HepG2 (cell line): ENCODE results near the gene C2orf78. TPM values are rescaled to one million over a fixed set of nuclear protein-coding genes. Genes with fewer than 3 reads are reported as not detected.

Source experiments
- GLI4 ChIP-seq: sonication (generic); formaldehyde crosslinking; IDR thresholded peaks from 2 replicates; pipeline ENCODE4 v1.5.1; 2020; ENCODE audit warnings: missing genetic modification reagents, mild to moderate bottlenecking, moderate library complexity, borderline replicate concordance
- HNRNPH1 ChIP-seq: fragments of 200-400 bp; formaldehyde crosslinking; optimal IDR thresholded peaks from 2 replicates; pipeline ENCODE3; 2017; ENCODE audit warnings: mild to moderate bottlenecking, low read depth, low read length
- IRF2 ChIP-seq: IDR thresholded peaks from 2 replicates; pipeline ENCODE4 v1.6.1; 2018; ENCODE audit warnings: missing genetic modification reagents, missing compliant biosample characterization
- KAT8 ChIP-seq: IDR thresholded peaks from 2 replicates; pipeline ENCODE4 v1.6.1; 2016; ENCODE audit warnings: missing genetic modification reagents, missing compliant biosample characterization
- KLF16 ChIP-seq, 2 experiments: sonication (generic) in 1 of 2; formaldehyde crosslinking in 1 of 2; IDR thresholded peaks; 2 replicates each; pipeline versions ENCODE4 v1.6.1 to v1.8.0; 2016 to 2023; ENCODE audit warnings: missing genetic modification reagents in 2 of 2, missing compliant biosample characterization in 1 of 2
- KMT2B ChIP-seq: IDR thresholded peaks from 2 replicates; pipeline ENCODE4 v1.6.1; 2016; ENCODE audit warnings: missing genetic modification reagents, missing compliant biosample characterization
- NR2C2 ChIP-seq: sonication (generic); formaldehyde crosslinking; IDR thresholded peaks from 2 replicates; pipeline ENCODE4 v1.4.0; 2020; ENCODE audit warnings: missing genetic modification reagents, mild to moderate bottlenecking, moderate library complexity, borderline replicate concordance
- PHF21A ChIP-seq: sonication (generic); formaldehyde crosslinking; IDR thresholded peaks from 2 replicates; pipeline ENCODE4 v1.5.0; 2020; ENCODE audit warnings: mild to moderate bottlenecking, missing genetic modification reagents
- RAD21 ChIP-seq: fragments of 450-650 bp; formaldehyde crosslinking; IDR thresholded peaks from 2 replicates; pipeline ENCODE4 v1.5.0; 2020; ENCODE audit warnings: mild to moderate bottlenecking
- SIX4 ChIP-seq: sonication (generic); formaldehyde crosslinking; IDR thresholded peaks from 2 replicates; pipeline ENCODE4 v1.4.0; 2020; ENCODE audit warnings: missing genetic modification reagents
- SMC3 ChIP-seq: IDR thresholded peaks from 2 replicates; pipeline ENCODE4 v1.6.1; 2011; ENCODE audit warnings: low read length, improper control_type of control experiment
- SPEN ChIP-seq: sonication (generic); formaldehyde crosslinking; IDR thresholded peaks from 2 replicates; pipeline ENCODE4 v1.5.1; 2020; ENCODE audit warnings: low read depth, mild to moderate bottlenecking, missing genetic modification reagents
- STAG1 ChIP-seq: sonication (generic); formaldehyde crosslinking; IDR thresholded peaks from 2 replicates; pipeline ENCODE4 v1.4.0; 2020; ENCODE audit warnings: missing genetic modification reagents
- ZBED4 ChIP-seq: sonication (generic); formaldehyde crosslinking; IDR thresholded peaks from 2 replicates; pipeline ENCODE4 v1.4.0; 2020; ENCODE audit warnings: missing genetic modification reagents, borderline replicate concordance
- ZBTB33 ChIP-seq: sonication (generic); formaldehyde crosslinking; IDR thresholded peaks from 2 replicates; pipeline ENCODE4 v1.4.0; 2020; ENCODE audit warnings: missing genetic modification reagents
- ZFX ChIP-seq: sonication (generic); formaldehyde crosslinking; IDR thresholded peaks from 2 replicates; pipeline ENCODE4 v1.4.0; 2020; ENCODE audit warnings: mild to moderate bottlenecking, low read depth, missing genetic modification reagents, moderate library complexity
- ZNF205 ChIP-seq: IDR thresholded peaks from 2 replicates; pipeline ENCODE4 v1.6.1; 2018; ENCODE audit warnings: missing biosample characterization, missing genetic modification reagents
- ZNF770 ChIP-seq: sonication (generic); formaldehyde crosslinking; IDR thresholded peaks from 2 replicates; pipeline ENCODE4 v1.5.0; 2020; ENCODE audit warnings: mild to moderate bottlenecking, missing genetic modification reagents
- ZSCAN21 ChIP-seq: sonication (generic); formaldehyde crosslinking; IDR thresholded peaks from 2 replicates; pipeline ENCODE4 v1.8.0; 2022; ENCODE audit warnings: mild to moderate bottlenecking, missing genetic modification reagents, moderate library complexity, borderline replicate concordance
- polyA plus RNA-seq, 8 experiments: library from polyadenylated mRNA; depleted of rRNA in 3 of 8; stranded (reverse) in 7 of 8; unstranded in 1 of 8; fragments of >200 nt; fragmentation: Illumina TruSeq in 4 of 8; extraction: Trizol in 4 of 8; gene quantifications; 2 replicates each; pipeline versions ENCODE4 v1.2.1 to v1.2.3, GENCODE V29; 2011 to 2016; ENCODE audit warnings: low read depth in 4 of 8, missing spikeins in 1 of 8, mixed read lengths in 1 of 8; ENCODE audit not compliant: insufficient read depth in 1 of 8
- total RNA-seq, 5 experiments: library from RNA; depleted of rRNA; stranded (reverse); fragments of >200 nt; fragmentation: Illumina TruSeq; extraction: Trizol; gene quantifications; 2 replicates each; pipeline ENCODE4 v1.2.3, GENCODE V29; 2016; ENCODE audit warnings: low read depth in 1 of 5
- TF ChIP-seq, protein P1 (sequence below), 2 experiments: sonication (generic) in 1 of 2; formaldehyde crosslinking in 1 of 2; IDR thresholded peaks; 2 replicates each; pipeline versions ENCODE4 v1.4.0 to v1.6.1; 2018 to 2020; ENCODE audit warnings: missing genetic modification reagents in 2 of 2, borderline replicate concordance in 1 of 2, low read depth in 1 of 2, mild to moderate bottlenecking in 1 of 2, missing biosample characterization in 1 of 2

The C2orf78 gene
- total and polyA plus RNA-seq, 2 of the 13 experiments (the other 11 are each of a cell fraction or from before 2014, with no cell fraction given) = not detected

DNA sequence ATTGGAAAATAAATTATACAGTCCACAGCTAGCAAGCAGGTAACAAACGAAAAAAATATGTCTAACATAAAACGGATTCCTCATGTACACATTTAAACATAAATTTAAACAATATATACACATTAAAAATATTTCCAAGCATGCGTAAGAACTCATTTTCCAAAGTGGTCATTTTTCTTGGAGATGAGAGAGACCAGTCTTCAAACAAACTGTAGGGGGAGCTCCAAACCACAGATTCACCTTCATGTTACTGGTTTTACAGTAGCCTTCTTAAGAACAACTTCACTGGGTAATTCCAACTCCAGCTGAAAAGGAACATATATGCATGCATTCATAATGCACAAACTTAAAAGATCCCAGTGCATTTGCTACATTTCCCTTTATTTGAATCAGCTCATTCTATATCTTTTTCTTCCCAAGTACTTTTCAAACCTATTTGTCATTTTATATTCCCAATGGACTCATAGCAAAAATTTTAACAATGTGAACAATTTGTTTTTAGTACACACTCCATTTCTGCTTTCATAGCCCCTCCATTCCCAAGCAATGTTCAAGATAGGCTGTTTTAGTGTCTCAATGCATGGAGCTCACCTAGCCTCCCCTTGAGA is 40.0 kb downstream of the C2orf78 start (continued):
- TF ChIP-seq, protein P1, sequence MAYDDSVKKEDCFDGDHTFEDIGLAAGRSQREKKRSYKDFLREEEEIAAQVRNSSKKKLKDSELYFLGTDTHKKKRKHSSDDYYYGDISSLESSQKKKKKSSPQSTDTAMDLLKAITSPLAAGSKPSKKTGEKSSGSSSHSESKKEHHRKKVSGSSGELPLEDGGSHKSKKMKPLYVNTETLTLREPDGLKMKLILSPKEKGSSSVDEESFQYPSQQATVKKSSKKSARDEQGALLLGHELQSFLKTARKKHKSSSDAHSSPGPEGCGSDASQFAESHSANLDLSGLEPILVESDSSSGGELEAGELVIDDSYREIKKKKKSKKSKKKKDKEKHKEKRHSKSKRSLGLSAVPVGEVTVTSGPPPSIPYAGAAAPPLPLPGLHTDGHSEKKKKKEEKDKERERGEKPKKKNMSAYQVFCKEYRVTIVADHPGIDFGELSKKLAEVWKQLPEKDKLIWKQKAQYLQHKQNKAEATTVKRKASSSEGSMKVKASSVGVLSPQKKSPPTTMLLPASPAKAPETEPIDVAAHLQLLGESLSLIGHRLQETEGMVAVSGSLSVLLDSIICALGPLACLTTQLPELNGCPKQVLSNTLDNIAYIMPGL (CRISPR knock-in tag; IDR thresholded peaks at IDR 0.05; ENCODE audit: borderline replicate concordance in 1 of 2, low read depth in 1 of 2) = peak in 1 of 2 experiments; percentile 34; a peak in 1 of 4 replicates
- TF ChIP-seq GLI4 (no peak), SIX4 (CRISPR knock-in tag) (no peak), ZBED4 (CRISPR knock-in tag) (no peak), STAG1 (CRISPR knock-in tag) (peak; percentile 93), RAD21 (peak; percentile 72; the same call in 1 of the 2 replicates), ZFX (CRISPR knock-in tag) (no peak), KAT8 (CRISPR knock-in tag) (peak; percentile 35; the same call in 1 of the 2 replicates), ZSCAN21 (CRISPR knock-in tag) (no peak), KMT2B (CRISPR knock-in tag) (no peak), PHF21A (CRISPR knock-in tag) (no peak), ZBTB33 (CRISPR knock-in tag) (no peak), NR2C2 (CRISPR knock-in tag) (no peak), IRF2 (CRISPR knock-in tag) (peak; percentile 33; the same call in 1 of the 2 replicates), ZNF770 (CRISPR knock-in tag) (no peak), SMC3 (peak; percentile 80), HNRNPH1 (no peak), SPEN (no peak), ZNF205 (CRISPR knock-in tag) (no peak), KLF16 (CRISPR knock-in tag; IDR thresholded peaks at IDR 0.05) (0 out of 4 replicates have a peak, but pooled peaks of 1 of the 2 experiments have one; percentile 68)
